ENCODE measurements around the gene ZNF804B.

Gene ZNF804B

GRCh38 chr7:88791891-88792290 lies 32.4 kb downstream of the ZNF804B start:
- Histone ChIP-seq H3K4me3 (replicated peaks; ENCODE audit: insufficient read depth, low read length) (no peak overlapping the region), H3K27ac (replicated peaks) (no peak overlapping the region), H3K27me3 (ENCODE audit: insufficient read depth, poor library complexity, severe bottlenecking) (no peaks in the 10 kb centered on the region)
- TF ChIP-seq SPI1 (IDR thresholded peaks at IDR 0.05; ENCODE audit: borderline replicate concordance, low read depth) = no peak
- no peak for TF ChIP-seq CTCF (IDR thresholded peaks at IDR 0.05; ENCODE audit: insufficient read depth, low read length)
- TF ChIP-seq, protein P1, sequence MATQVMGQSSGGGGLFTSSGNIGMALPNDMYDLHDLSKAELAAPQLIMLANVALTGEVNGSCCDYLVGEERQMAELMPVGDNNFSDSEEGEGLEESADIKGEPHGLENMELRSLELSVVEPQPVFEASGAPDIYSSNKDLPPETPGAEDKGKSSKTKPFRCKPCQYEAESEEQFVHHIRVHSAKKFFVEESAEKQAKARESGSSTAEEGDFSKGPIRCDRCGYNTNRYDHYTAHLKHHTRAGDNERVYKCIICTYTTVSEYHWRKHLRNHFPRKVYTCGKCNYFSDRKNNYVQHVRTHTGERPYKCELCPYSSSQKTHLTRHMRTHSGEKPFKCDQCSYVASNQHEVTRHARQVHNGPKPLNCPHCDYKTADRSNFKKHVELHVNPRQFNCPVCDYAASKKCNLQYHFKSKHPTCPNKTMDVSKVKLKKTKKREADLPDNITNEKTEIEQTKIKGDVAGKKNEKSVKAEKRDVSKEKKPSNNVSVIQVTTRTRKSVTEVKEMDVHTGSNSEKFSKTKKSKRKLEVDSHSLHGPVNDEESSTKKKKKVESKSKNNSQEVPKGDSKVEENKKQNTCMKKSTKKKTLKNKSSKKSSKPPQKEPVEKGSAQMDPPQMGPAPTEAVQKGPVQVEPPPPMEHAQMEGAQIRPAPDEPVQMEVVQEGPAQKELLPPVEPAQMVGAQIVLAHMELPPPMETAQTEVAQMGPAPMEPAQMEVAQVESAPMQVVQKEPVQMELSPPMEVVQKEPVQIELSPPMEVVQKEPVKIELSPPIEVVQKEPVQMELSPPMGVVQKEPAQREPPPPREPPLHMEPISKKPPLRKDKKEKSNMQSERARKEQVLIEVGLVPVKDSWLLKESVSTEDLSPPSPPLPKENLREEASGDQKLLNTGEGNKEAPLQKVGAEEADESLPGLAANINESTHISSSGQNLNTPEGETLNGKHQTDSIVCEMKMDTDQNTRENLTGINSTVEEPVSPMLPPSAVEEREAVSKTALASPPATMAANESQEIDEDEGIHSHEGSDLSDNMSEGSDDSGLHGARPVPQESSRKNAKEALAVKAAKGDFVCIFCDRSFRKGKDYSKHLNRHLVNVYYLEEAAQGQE (IDR thresholded peaks at IDR 0.05; ENCODE audit: insufficient replicate concordance, low read depth) = no peak
- no peak for TF ChIP-seq POLR2AphosphoS5 (IDR thresholded peaks at IDR 0.05; ENCODE audit: low read depth)
- TF ChIP-seq GABPA (IDR thresholded peaks at IDR 0.05; ENCODE audit: low read depth) = no peak
- no peak for DNase-seq (ENCODE audit: low read depth in 1 of 2, low spot score in 1 of 2)

GRCh38 chr7:88792361-88792760 lies 32.9 kb downstream of the ZNF804B start:
- no peaks in the 10 kb centered on the region for H3K27me3 ChIP-seq (ENCODE audit: insufficient read depth, poor library complexity, severe bottlenecking)
- no peak overlapping the region for H3K27ac ChIP-seq (replicated peaks)
- DNase-seq (ENCODE audit: low read depth in 1 of 2, low spot score in 1 of 2) = no peak
- TF ChIP-seq CTCF (IDR thresholded peaks at IDR 0.05; ENCODE audit: insufficient read depth, low read length) (no peak), POLR2AphosphoS5 (IDR thresholded peaks at IDR 0.05; ENCODE audit: low read depth) (no peak), GABPA (IDR thresholded peaks at IDR 0.05; ENCODE audit: low read depth) (no peak), SPI1 (IDR thresholded peaks at IDR 0.05; ENCODE audit: borderline replicate concordance, low read depth) (no peak)
- TF ChIP-seq, protein P1 (IDR thresholded peaks at IDR 0.05; ENCODE audit: insufficient replicate concordance, low read depth) = no peak
- no peak overlapping the region for H3K4me3 ChIP-seq (replicated peaks; ENCODE audit: insufficient read depth, low read length)

- TF ChIP-seq GABPA (IDR thresholded peaks at IDR 0.05; ENCODE audit: low read depth) (no peak), POLR2AphosphoS5 (IDR thresholded peaks at IDR 0.05; ENCODE audit: low read depth) (no peak), CTCF (IDR thresholded peaks at IDR 0.05; ENCODE audit: insufficient read depth, low read length) (no peak), SPI1 (IDR thresholded peaks at IDR 0.05; ENCODE audit: borderline replicate concordance, low read depth) (no peak)
- DNase-seq (ENCODE audit: low read depth in 1 of 2, low spot score in 1 of 2) = no peak
- no peak within 1 kb of the TSS for H3K27ac ChIP-seq (replicated peaks)
- no peaks in the 10 kb centered on the region for H3K27me3 ChIP-seq (ENCODE audit: insufficient read depth, poor library complexity, severe bottlenecking)
- H3K4me3 ChIP-seq (replicated peaks; ENCODE audit: insufficient read depth, low read length) = no peak within 1 kb of the TSS
These were observed 36.1 kb downstream of the ZNF804B start, which contains the start of gene TEX47 for GRCh38 chr7:88795553-88795952. TEX47 (minus strand) TSS chr7:88795737; CDS start chr7:88794942, 795 bp downstream.

GRCh38 chr7:88801046-88801445 lies 41.5 kb downstream of the ZNF804B start:
- no peaks in the 10 kb centered on the region for H3K27me3 ChIP-seq (ENCODE audit: insufficient read depth, poor library complexity, severe bottlenecking)
- TF ChIP-seq SPI1 (IDR thresholded peaks at IDR 0.05; ENCODE audit: borderline replicate concordance, low read depth) (no peak), CTCF (IDR thresholded peaks at IDR 0.05; ENCODE audit: insufficient read depth, low read length) (no peak), GABPA (IDR thresholded peaks at IDR 0.05; ENCODE audit: low read depth) (no peak), POLR2AphosphoS5 (IDR thresholded peaks at IDR 0.05; ENCODE audit: low read depth) (no peak)
- TF ChIP-seq, protein P1 (IDR thresholded peaks at IDR 0.05; ENCODE audit: insufficient replicate concordance, low read depth) = no peak
- H3K4me3 ChIP-seq (replicated peaks; ENCODE audit: insufficient read depth, low read length) = no peak overlapping the region
- no peak for DNase-seq (ENCODE audit: low read depth in 1 of 2, low spot score in 1 of 2)
- H3K27ac ChIP-seq (replicated peaks) = no peak overlapping the region
